LNCAP (cell line): ENCODE measurements around the gene DIPK1A.

Experiments
- TF ChIP-seq, protein P1 (sequence below): fragments of 450-650 bp; IDR thresholded peaks from 2 replicates; pipeline ENCODE4 v1.5.1; 2017; ENCODE audit warnings: mild to moderate bottlenecking

Gene DIPK1A

DNA sequence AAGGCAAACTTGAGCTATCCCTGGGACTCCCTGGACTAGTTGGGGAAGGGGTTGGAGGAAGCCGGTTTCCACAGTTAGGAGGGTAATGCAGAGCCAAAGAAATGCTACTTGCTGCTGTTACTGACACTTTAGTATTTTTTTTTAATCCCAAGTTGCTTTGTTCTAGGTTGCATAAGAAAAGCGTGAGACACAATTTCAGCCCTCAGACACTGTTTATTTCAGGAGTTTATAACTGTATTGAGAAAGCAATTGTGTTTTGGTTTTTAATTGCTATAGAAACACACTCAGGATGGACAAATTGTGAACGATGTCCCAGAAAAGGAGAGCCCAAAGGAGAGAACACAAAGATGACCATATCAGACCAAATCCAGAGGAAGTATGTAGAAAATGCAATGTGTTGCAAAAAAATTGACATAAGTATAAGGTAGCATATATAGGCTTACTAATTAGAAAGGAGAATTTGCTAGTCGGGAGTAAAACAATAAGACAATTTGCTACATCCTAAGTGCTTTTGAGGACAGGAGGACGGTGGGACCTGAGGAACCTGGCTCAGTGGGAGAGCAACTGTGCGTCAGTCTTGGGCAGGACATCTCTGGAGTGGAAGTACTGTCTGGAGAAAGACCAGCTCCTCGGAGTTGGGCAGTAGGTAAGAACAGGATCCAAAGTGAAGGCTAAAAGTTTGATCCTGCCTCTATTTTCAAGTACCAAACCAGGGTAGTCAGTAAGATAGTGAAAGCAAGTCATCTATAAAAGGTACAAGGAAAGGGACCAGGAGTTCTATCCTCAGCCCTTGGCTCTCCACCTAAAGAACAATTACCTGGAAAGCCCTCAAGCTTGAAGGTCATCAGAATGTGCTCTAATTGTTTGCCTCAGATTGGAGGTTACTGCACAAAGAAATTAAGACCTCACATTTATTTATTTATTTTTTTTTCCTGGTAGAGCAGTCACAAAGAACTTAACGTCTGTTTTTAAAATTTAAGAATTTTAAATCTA is 39.9 kb downstream of the DIPK1A start:
- TF ChIP-seq, protein P1, sequence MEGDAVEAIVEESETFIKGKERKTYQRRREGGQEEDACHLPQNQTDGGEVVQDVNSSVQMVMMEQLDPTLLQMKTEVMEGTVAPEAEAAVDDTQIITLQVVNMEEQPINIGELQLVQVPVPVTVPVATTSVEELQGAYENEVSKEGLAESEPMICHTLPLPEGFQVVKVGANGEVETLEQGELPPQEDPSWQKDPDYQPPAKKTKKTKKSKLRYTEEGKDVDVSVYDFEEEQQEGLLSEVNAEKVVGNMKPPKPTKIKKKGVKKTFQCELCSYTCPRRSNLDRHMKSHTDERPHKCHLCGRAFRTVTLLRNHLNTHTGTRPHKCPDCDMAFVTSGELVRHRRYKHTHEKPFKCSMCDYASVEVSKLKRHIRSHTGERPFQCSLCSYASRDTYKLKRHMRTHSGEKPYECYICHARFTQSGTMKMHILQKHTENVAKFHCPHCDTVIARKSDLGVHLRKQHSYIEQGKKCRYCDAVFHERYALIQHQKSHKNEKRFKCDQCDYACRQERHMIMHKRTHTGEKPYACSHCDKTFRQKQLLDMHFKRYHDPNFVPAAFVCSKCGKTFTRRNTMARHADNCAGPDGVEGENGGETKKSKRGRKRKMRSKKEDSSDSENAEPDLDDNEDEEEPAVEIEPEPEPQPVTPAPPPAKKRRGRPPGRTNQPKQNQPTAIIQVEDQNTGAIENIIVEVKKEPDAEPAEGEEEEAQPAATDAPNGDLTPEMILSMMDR = no peak

- TF ChIP-seq, protein P1 = no peak
Observed at GRCh38 chr1:92916899-92917298, 44.4 kb downstream of the DIPK1A start.

DNA sequence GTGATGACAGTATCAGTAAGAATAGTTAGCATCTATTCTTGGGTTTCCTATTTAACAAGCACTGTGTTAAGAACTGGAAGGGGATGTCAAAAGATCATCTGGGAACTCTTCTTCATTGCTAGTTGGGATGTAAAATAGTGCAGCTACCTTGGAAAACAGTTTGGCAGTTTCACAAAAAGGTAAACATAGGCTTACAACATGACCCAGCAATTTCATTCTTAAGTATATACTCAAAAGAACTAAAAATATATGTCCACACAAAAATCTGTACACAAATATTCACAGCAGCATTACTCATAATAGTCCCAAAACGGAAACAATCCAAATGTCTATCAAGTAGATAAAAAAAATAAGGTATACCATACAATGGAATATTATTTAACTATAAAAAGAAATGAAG is 45.7 kb downstream of the DIPK1A start:
- TF ChIP-seq, protein P1 = no peak

DNA sequence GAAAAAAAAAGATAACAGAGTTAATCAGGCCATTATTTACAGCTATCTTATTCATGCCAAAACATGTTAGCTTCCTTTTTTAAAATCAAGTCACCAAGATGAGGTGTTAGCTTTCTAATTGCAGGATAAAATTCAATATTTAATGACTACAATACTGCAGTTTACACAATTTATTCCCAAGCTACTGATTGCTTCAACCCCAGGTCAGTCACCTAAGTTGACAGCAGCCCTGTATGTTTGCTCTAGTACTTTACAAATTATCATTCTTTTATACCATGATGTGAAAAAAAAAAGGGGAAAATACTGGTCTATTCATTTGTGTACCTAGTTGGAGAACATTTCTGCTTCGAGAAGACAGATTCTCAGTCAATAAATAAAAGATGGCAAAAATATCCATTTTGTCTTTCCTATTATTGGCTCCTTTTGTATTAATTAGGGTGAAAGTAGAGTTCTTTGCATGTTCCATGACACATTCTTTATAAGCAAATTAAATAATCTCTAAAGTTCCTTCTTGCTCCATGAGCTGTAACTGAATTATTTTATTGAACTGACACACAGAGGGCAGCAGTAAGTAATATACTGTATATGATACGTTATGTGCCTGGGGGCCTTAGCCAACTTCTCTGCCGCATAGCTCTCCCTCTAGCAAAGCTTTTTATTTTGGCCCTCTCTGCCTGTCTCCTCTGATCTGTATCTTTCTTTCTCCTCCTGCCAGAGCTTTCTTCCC is 48.0 kb downstream of the DIPK1A start:
- TF ChIP-seq, protein P1 = no peak

GRCh38 chr1:92910081-92910480 is 51.2 kb downstream of the DIPK1A start:
- TF ChIP-seq, protein P1 = no peak

- TF ChIP-seq, protein P1 = no peak
Observed at GRCh38 chr1:92909321-92909720, 51.9 kb downstream of the DIPK1A start.

GRCh38 chr1:92907949-92908684 is 53.1 kb downstream of the DIPK1A start:
- TF ChIP-seq, protein P1 = no peak
